ENCODE results near the gene HIGD1A.

Gene HIGD1A

DNA sequence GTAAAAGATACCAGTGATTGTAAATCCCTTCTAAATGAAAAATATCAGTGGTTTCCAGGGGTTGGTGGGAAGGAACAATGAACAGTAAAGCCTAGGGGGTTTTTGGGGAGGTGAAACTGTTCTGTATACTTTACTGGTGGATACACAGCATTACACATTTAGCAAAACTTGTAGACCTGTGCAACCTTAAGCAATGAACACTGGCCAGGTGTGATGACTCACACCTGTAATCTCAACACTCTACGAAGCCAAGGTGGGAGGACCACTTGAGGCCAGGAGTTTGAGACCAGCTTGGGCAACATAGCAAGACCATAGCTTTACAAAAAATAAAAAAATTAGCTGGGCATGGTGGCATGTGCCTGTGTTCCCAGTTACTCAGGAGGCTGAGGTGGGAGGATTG is 33.0 kb downstream of the HIGD1A start:
- Histone ChIP-seq H2AFZ (ENCODE audit: insufficient read depth, low read length, poor library complexity) (no peak overlapping the region), H4K8ac (ENCODE audit: low read depth, low read length) (no peak overlapping the region), H3K9ac (ENCODE audit: low read length) (no peak overlapping the region), H3K79me1 (ENCODE audit: low read length) (no peaks in the 10 kb centered on the region), H3K4ac (ENCODE audit: low read depth, low read length) (no peak overlapping the region), H3K23ac (ENCODE audit: low read length) (no peak overlapping the region), H4K91ac (ENCODE audit: low read depth, low read length) (no peak overlapping the region), H3K4me1 (ENCODE audit: control insufficient read depth in 1 of 2, insufficient read depth in 2 of 2, low read length in 2 of 2) (peaks cover 3 to 4% of the 10 kb centered on the region in 2 experiments), H2BK12ac (ENCODE audit: low read length) (no peak overlapping the region), H3K79me2 (ENCODE audit: control insufficient read depth, insufficient read depth, low read length, poor library complexity) (no peaks in the 10 kb centered on the region), H3K4me3 (ENCODE audit: low read depth, low read length) (no peak overlapping the region), H2AK5ac (ENCODE audit: low read length) (no peak overlapping the region), H3K14ac (ENCODE audit: low read length) (no peak overlapping the region), H3K18ac (ENCODE audit: low read length) (no peak overlapping the region), H3K36me3 (ENCODE audit: control insufficient read depth in 1 of 2, insufficient read depth in 2 of 2, low read length in 2 of 2) (no peaks in the 10 kb centered on the region), H3K27me3 (ENCODE audit: insufficient read depth, low read length) (no peaks in the 10 kb centered on the region), H2BK120ac (ENCODE audit: insufficient read depth, low read length, poor library complexity) (no peak overlapping the region), H3K27ac (ENCODE audit: low read depth, low read length) (no peak overlapping the region), H2BK5ac (ENCODE audit: low read depth, low read length, poor library complexity) (no peak overlapping the region), H3K9me3 (ENCODE audit: insufficient read depth, low read depth, low read length) (peaks cover 2% of the 10 kb centered on the region), H4K12ac (ENCODE audit: low read depth, low read length) (no peak overlapping the region), H3K4me2 (ENCODE audit: low read length) (no peak overlapping the region)
- WGBS (ENCODE audit: extremely low coverage, insufficient coverage, insufficient read length): no CpG with 5 or more reads among the region's 1 CpG
- DNase-seq: peak in 1 of 2 donors; percentile 61

DNA sequence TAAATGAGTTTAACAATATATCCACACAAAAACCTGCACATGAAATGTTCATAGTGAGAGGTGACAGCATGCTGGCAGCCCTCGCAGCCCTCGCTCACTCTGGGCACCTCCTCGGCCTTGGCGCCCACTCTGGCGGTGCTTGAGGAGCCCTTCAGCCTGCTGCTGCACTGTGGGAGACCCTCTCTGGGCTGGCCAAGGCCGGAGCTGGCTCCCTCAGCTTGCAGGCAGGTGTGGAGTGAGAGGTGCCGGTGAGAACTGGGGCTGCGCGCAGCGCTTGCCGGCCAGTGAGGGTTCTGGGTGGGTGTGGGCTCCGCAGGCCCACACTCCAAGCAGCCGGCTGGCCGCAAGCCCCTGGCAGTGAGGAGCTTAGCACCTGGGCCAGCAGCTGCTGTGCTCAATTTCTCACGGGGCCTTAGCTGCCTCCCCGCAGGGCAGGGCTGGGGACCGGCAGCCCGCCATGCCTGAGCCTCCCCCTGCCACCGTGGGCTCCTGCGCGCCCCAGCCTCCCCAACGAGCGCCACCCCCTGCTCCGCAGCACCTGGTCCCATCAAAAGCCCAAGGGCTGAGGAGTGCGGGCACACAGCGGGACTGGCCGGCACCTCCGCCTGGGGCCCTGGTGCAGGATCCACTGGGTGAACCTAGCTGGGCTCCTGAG is 34.7 kb downstream of the HIGD1A start:
- H3K79me1 ChIP-seq (ENCODE audit: low read length): no peaks in the 10 kb centered on the region
- H2AFZ ChIP-seq (ENCODE audit: insufficient read depth, low read length, poor library complexity): no peak overlapping the region
- no CpG with 5 or more reads among the region's 28 CpGs for WGBS (ENCODE audit: extremely low coverage, insufficient coverage, insufficient read length)

DNA sequence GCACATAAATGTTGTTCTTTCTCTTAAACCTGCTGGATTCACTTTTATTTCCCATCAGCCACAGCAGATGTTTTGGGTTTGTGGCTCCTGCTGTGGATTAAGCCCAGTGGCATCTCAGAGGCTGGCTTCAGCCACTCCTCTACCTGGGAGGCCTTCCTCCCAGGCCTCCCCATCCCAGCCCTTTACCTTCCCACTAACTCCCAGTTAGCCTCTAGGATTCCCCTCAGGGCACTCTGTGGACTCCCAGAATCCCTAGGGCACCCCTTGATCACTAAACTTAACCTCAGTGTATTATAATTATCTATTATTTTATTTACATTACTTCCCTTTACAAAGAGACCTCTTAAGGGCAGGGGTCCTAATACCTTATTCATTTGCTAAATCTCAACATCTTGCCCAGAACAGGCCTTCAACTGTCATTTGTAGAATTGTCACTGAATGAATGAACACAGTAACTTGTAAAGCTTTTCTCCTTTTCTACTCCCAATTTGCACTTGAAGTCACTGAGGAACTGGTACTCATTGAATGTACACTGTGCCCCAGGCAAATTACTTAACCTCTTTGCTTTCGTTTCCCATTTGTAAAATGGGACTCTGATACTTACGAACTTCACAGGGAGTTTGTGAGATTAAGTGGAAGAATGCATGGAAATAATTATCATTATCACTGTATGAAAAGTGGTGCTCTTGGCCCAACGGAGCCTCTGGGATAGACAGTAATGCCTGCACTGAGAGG is 39.6 kb downstream of the HIGD1A start:
- Histone ChIP-seq H3K36me3 (ENCODE audit: control insufficient read depth in 1 of 2, insufficient read depth in 2 of 2, low read length in 2 of 2) (no peaks in the 10 kb centered on the region), H3K79me1 (ENCODE audit: low read length) (no peaks in the 10 kb centered on the region), H3K4me3 (ENCODE audit: low read depth, low read length) (no peak overlapping the region), H3K14ac (ENCODE audit: low read length) (no peak overlapping the region), H3K27ac (ENCODE audit: low read depth, low read length) (no peak overlapping the region), H4K91ac (ENCODE audit: low read depth, low read length) (no peak overlapping the region), H4K12ac (ENCODE audit: low read depth, low read length) (no peak overlapping the region), H3K4me1 (ENCODE audit: control insufficient read depth in 1 of 2, insufficient read depth in 2 of 2, low read length in 2 of 2) (peaks cover 3 to 7% of the 10 kb centered on the region in 2 experiments), H3K79me2 (ENCODE audit: control insufficient read depth, insufficient read depth, low read length, poor library complexity) (no peaks in the 10 kb centered on the region), H2BK12ac (ENCODE audit: low read length) (no peak overlapping the region), H4K8ac (ENCODE audit: low read depth, low read length) (no peak overlapping the region), H3K9ac (ENCODE audit: low read length) (peak overlapping the region; percentile 7), H3K9me3 (ENCODE audit: insufficient read depth, low read depth, low read length) (peaks cover under 1% of the 10 kb centered on the region), H3K27me3 (ENCODE audit: insufficient read depth, low read length) (no peaks in the 10 kb centered on the region), H3K4ac (ENCODE audit: low read depth, low read length) (no peak overlapping the region), H2AFZ (ENCODE audit: insufficient read depth, low read length, poor library complexity) (no peak overlapping the region), H2BK5ac (ENCODE audit: low read depth, low read length, poor library complexity) (no peak overlapping the region), H3K4me2 (ENCODE audit: low read length) (no peak overlapping the region), H3K23ac (ENCODE audit: low read length) (no peak overlapping the region), H3K18ac (ENCODE audit: low read length) (no peak overlapping the region), H2BK120ac (ENCODE audit: insufficient read depth, low read length, poor library complexity) (no peak overlapping the region), H2AK5ac (ENCODE audit: low read length) (no peak overlapping the region)
- peak in 1 of 2 donors; percentile 67 for DNase-seq
- WGBS (ENCODE audit: extremely low coverage, insufficient coverage, insufficient read length): no CpG with 5 or more reads among the region's 3 CpGs

More for the DNA sequence above, 34.7 kb downstream of the HIGD1A start:
- H3K18ac ChIP-seq (ENCODE audit: low read length): no peak overlapping the region
- no peak for DNase-seq
- H4K12ac ChIP-seq (ENCODE audit: low read depth, low read length): no peak overlapping the region
- no peak overlapping the region for H2BK5ac ChIP-seq (ENCODE audit: low read depth, low read length, poor library complexity)
- H4K8ac ChIP-seq (ENCODE audit: low read depth, low read length): no peak overlapping the region
- no peak overlapping the region for H3K4ac ChIP-seq (ENCODE audit: low read depth, low read length)
- H3K79me2 ChIP-seq (ENCODE audit: control insufficient read depth, insufficient read depth, low read length, poor library complexity): no peaks in the 10 kb centered on the region
- H3K4me1 ChIP-seq (ENCODE audit: control insufficient read depth in 1 of 2, insufficient read depth in 2 of 2, low read length in 2 of 2): peaks cover 3 to 4% of the 10 kb centered on the region in 2 experiments
- no peak overlapping the region for H2AK5ac ChIP-seq (ENCODE audit: low read length)
- no peak overlapping the region for H2BK12ac ChIP-seq (ENCODE audit: low read length)
- H3K23ac ChIP-seq (ENCODE audit: low read length): no peak overlapping the region
- no peak overlapping the region for H3K14ac ChIP-seq (ENCODE audit: low read length)
- no peak overlapping the region for H3K4me3 ChIP-seq (ENCODE audit: low read depth, low read length)
- no peak overlapping the region for H2BK120ac ChIP-seq (ENCODE audit: insufficient read depth, low read length, poor library complexity)
- H3K9me3 ChIP-seq (ENCODE audit: insufficient read depth, low read depth, low read length): peaks cover 2% of the 10 kb centered on the region
- no peak overlapping the region for H3K4me2 ChIP-seq (ENCODE audit: low read length)
- no peak overlapping the region for H4K91ac ChIP-seq (ENCODE audit: low read depth, low read length)
- H3K9ac ChIP-seq (ENCODE audit: low read length): no peak overlapping the region
- no peaks in the 10 kb centered on the region for H3K27me3 ChIP-seq (ENCODE audit: insufficient read depth, low read length)
- H3K36me3 ChIP-seq (ENCODE audit: control insufficient read depth in 1 of 2, insufficient read depth in 2 of 2, low read length in 2 of 2): no peaks in the 10 kb centered on the region
- no peak overlapping the region for H3K27ac ChIP-seq (ENCODE audit: low read depth, low read length)

DNA sequence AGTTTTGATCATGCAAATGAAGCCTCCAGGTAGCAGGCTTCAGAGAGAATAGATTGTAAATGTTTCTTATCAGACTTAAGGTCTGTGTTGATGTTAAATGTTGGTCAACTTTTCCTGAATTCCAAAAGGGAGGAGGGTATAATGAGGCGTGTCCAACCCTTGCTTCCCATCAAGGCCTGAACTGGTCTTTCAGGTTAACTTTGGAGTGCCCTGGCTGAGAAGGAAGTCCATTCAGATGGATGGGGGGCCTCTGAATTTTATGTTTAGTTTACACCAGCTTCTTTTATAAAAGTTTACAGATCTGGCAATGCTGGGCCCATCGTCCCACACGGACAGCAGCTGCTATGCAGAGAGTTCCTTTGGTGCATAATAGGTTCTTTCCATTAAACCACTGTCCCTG is 40.2 kb downstream of the HIGD1A start:
- H4K91ac ChIP-seq (ENCODE audit: low read depth, low read length): no peak overlapping the region
- H3K14ac ChIP-seq (ENCODE audit: low read length): no peak overlapping the region
- H3K27ac ChIP-seq (ENCODE audit: low read depth, low read length): no peak overlapping the region
- no peak overlapping the region for H2BK120ac ChIP-seq (ENCODE audit: insufficient read depth, low read length, poor library complexity)
- no peak overlapping the region for H4K8ac ChIP-seq (ENCODE audit: low read depth, low read length)
- WGBS (ENCODE audit: extremely low coverage, insufficient coverage, insufficient read length): no CpG with 5 or more reads among the region's 3 CpGs
- no peaks in the 10 kb centered on the region for H3K79me2 ChIP-seq (ENCODE audit: control insufficient read depth, insufficient read depth, low read length, poor library complexity)
- no peaks in the 10 kb centered on the region for H3K36me3 ChIP-seq (ENCODE audit: control insufficient read depth in 1 of 2, insufficient read depth in 2 of 2, low read length in 2 of 2)
- H2BK12ac ChIP-seq (ENCODE audit: low read length): no peak overlapping the region
- peak in 1 of 2 donors; percentile 57 for DNase-seq
- H3K9me3 ChIP-seq (ENCODE audit: insufficient read depth, low read depth, low read length): no peaks in the 10 kb centered on the region
- no peaks in the 10 kb centered on the region for H3K79me1 ChIP-seq (ENCODE audit: low read length)
- no peak overlapping the region for H3K4me3 ChIP-seq (ENCODE audit: low read depth, low read length)
- H2AK5ac ChIP-seq (ENCODE audit: low read length): no peak overlapping the region
- no peak overlapping the region for H4K12ac ChIP-seq (ENCODE audit: low read depth, low read length)
- H3K18ac ChIP-seq (ENCODE audit: low read length): no peak overlapping the region
- peak overlapping the region; percentile 7 for H3K9ac ChIP-seq (ENCODE audit: low read length)
- H3K4ac ChIP-seq (ENCODE audit: low read depth, low read length): no peak overlapping the region
- no peak overlapping the region for H3K23ac ChIP-seq (ENCODE audit: low read length)
- H2AFZ ChIP-seq (ENCODE audit: insufficient read depth, low read length, poor library complexity): no peak overlapping the region
- H3K27me3 ChIP-seq (ENCODE audit: insufficient read depth, low read length): no peaks in the 10 kb centered on the region
- H3K4me1 ChIP-seq (ENCODE audit: control insufficient read depth in 1 of 2, insufficient read depth in 2 of 2, low read length in 2 of 2): peaks cover 3 to 7% of the 10 kb centered on the region in 2 experiments
- no peak overlapping the region for H3K4me2 ChIP-seq (ENCODE audit: low read length)
- no peak overlapping the region for H2BK5ac ChIP-seq (ENCODE audit: low read depth, low read length, poor library complexity)

Data from trophoblast cell (in vitro differentiated cells and primary cell).